HFFc6 (cell line): Measurements from ENCODE around the gene ARHGAP11B.
"Not testable (repeated sequence)": the region's sequence is repeated elsewhere in the genome, so short reads cannot be mapped to it uniquely, and the experiment has no call there.

Experiments
- DNase-seq: peaks from one replicate; pipeline ENCODE4 v3.0.0-alpha.2; 2018
- H3K27ac Mint-ChIP-seq: 2 replicates; pipeline ENCODE4 v1.8.0; 2020; ENCODE audit warnings: mild to moderate bottlenecking, mixed read lengths
- H3K27me3 Mint-ChIP-seq: 2 replicates; pipeline ENCODE4 v1.8.0; 2021; ENCODE audit warnings: mild to moderate bottlenecking, moderate library complexity, mixed read lengths; ENCODE audit not compliant: insufficient read depth
- H3K36me3 Mint-ChIP-seq: 2 replicates; pipeline ENCODE4 v1.8.0; 2021; ENCODE audit warnings: low read depth, mixed read lengths
- H3K4me1 Mint-ChIP-seq: 2 replicates; pipeline ENCODE4 v1.8.0; 2020; ENCODE audit warnings: low read depth, mixed read lengths
- H3K4me3 Mint-ChIP-seq: 2 replicates; pipeline ENCODE4 v1.8.0; 2020; ENCODE audit warnings: mild to moderate bottlenecking, moderate library complexity, mixed read lengths
- H3K9me3 Mint-ChIP-seq: 2 replicates; pipeline ENCODE4 v1.8.0; 2020; ENCODE audit warnings: mild to moderate bottlenecking, mixed read lengths
- CTCF ChIP-seq: fragments of 200-600 bp; sonication (generic); IDR thresholded peaks from 2 replicates; pipeline ENCODE4 v1.5.0; 2021; ENCODE audit warnings: antibody characterized with exemption, mild to moderate bottlenecking

The ARHGAP11B gene

GRCh38 chr15:30650012-30650929 lies 24.3 kb downstream of the ARHGAP11B start:
- H3K36me3 Mint-ChIP-seq = peaks cover 18% of the 10 kb centered on the region
- H3K4me1 Mint-ChIP-seq = peaks cover 28% of the 10 kb centered on the region
- TF ChIP-seq CTCF = no peak
- no peaks in the 10 kb centered on the region; the same call in 1 of the 2 replicates for H3K27me3 Mint-ChIP-seq
- H3K27ac Mint-ChIP-seq = peak overlapping the region; percentile 94
- H3K4me3 Mint-ChIP-seq = peak overlapping the region; percentile 41; the same call in 1 of the 2 replicates
- H3K9me3 Mint-ChIP-seq = no peaks in the 10 kb centered on the region
- DNase-seq = peak; percentile 58

DNA sequence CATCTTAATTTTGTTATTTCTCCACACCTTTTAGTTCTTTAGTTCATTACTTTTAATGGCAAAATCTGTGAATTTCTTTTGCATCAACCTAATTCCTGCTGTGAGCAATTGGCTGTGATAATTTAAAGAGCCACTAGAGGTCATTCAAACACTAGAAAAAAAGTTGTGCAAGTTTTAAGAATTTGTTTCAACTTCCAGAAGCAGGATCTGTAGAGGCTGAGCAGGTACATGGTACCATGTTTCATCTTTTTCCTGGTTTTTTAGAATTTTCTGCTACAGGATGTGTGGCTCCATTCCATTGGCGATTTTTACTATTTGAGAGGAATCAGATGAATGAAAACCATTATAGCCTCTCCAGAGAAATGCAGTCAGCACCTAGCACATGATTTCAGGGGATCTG lies 35.2 kb downstream of the ARHGAP11B start:
- H3K9me3 Mint-ChIP-seq = not testable (repeated sequence)

DNA sequence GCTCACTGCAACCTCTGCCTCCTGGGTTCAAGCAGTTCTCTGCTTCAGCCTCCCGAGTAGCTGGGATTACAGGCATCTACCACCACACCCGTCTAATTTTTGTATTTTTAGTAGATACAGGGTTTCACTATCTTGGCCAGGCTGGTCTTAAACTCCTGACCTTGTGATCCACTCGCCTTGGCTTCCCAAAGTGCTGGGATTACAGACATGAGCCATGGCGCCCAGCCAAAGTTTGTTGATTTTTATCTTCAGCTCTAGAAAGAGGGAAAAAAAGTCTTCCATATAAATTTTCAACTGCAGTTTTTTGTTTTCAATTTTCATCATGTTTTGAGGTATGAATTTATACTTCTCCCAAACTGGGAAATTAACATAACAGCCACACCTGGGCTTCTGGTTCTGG lies 43.7 kb downstream of the ARHGAP11B start:
- H3K9me3 Mint-ChIP-seq, DNase-seq, H3K4me3 Mint-ChIP-seq, H3K27me3 Mint-ChIP-seq: not testable (repeated sequence)
- H3K4me1 Mint-ChIP-seq = peaks cover 23% of the 10 kb centered on the region
- H3K36me3 Mint-ChIP-seq = peaks cover 36% of the 10 kb centered on the region
- H3K27ac Mint-ChIP-seq = peak overlapping the region; percentile 20

More for the DNA sequence above, 35.2 kb downstream of the ARHGAP11B start:
- H3K27me3 Mint-ChIP-seq, H3K4me3 Mint-ChIP-seq, H3K27ac Mint-ChIP-seq, H3K4me1 Mint-ChIP-seq: not testable (repeated sequence)
- TF ChIP-seq CTCF = peak; percentile 79
- peaks cover 11% of the 10 kb centered on the region for H3K36me3 Mint-ChIP-seq
- DNase-seq = peak; percentile 47

GRCh38 chr15:30670056-30670455 lies 44.1 kb downstream of the ARHGAP11B start:
- no peak for TF ChIP-seq CTCF
- Mint-ChIP-seq H3K36me3 (peaks cover 36% of the 10 kb centered on the region), H3K4me1 (peaks cover 23% of the 10 kb centered on the region), H3K27me3 (peaks cover 1% of the 10 kb centered on the region; the same call in 1 of the 2 replicates), H3K27ac (peak overlapping the region; percentile 20), H3K4me3 (no peak overlapping the region), H3K9me3 (no peaks in the 10 kb centered on the region)
- DNase-seq = no peak

GRCh38 chr15:30671309-30671708 lies 45.4 kb downstream of the ARHGAP11B start:
- no peak for TF ChIP-seq CTCF
- no peak overlapping the region for H3K4me3 Mint-ChIP-seq

DNA sequence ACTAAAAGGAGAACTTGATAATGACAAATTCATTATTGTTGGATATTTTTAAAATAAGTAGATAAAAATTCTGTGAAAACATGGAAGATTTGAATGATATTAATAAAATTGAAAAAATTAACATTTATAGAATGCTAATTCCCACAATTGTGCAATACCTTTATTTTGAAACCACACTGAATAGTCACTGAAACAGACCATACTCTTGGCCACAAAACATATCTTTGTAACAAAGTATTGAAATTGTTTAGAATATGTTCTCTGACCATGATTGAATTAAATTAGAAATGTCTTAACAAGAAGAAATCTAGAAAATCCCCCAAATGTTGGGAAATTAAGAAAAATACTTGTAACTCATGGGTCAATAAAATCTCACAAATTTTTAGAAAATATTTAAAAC lies 49.2 kb downstream of the ARHGAP11B start:
- Mint-ChIP-seq H3K9me3 (no peaks in the 10 kb centered on the region), H3K27ac (no peak overlapping the region), H3K4me3 (no peak overlapping the region), H3K36me3 (peaks cover 31% of the 10 kb centered on the region), H3K27me3 (peaks cover 1% of the 10 kb centered on the region; the same call in 1 of the 2 replicates), H3K4me1 (peaks cover 16% of the 10 kb centered on the region)
- no peak for DNase-seq
- TF ChIP-seq CTCF = no peak

More at GRCh38 chr15:30671309-30671708, 45.4 kb downstream of the ARHGAP11B start:
- Mint-ChIP-seq H3K27ac (no peak overlapping the region), H3K27me3 (peaks cover 1% of the 10 kb centered on the region), H3K36me3 (peaks cover 30% of the 10 kb centered on the region), H3K4me1 (peaks cover 28% of the 10 kb centered on the region), H3K9me3 (no peaks in the 10 kb centered on the region)
- no peak for DNase-seq

DNA sequence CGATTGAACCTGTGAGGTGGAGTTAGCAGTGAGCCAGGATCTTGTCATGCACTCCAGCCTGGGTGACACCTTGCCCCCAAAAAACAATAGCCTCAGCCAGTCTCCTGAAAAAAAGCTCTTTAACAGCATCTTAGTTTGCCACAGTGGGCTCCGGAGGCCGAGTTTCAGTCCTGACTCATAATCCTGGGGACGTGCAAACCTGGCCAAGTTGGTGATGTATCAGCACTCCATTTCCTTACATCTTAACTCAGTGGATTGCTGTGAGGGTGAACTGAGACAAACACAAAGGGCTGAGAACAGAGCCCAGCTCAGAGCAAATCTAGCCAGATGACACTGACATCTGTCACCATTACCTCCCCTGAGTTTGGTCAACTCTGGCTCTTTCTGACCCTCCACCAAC lies 50.0 kb downstream of the ARHGAP11B start:
- H3K36me3 Mint-ChIP-seq = peaks cover 27% of the 10 kb centered on the region
- not testable (repeated sequence) for H3K27me3 Mint-ChIP-seq, DNase-seq, H3K9me3 Mint-ChIP-seq, H3K4me3 Mint-ChIP-seq, H3K4me1 Mint-ChIP-seq
- peak overlapping the region; percentile 42; the same call in 1 of the 2 replicates for H3K27ac Mint-ChIP-seq

DNA sequence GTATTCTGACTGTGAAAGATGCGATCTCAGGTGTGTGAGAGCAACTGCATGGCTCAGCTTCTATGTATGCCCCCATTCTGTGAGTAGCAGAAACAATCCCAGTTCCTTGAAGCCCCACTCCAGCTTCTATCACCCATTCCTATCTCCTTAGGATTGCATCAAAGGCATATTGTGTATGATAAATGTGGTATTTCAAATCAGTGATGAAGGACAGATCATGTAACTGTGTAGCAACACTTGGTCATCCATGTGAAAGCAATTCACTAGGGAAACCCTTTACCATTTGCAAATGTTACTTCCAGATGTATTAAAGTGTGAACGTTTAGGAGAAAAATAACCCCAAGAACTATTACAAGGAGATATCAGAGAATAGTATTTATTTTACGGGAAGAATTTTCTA lies 55.1 kb downstream of the ARHGAP11B start:
- H3K4me3 Mint-ChIP-seq, H3K9me3 Mint-ChIP-seq, H3K4me1 Mint-ChIP-seq, H3K27ac Mint-ChIP-seq, DNase-seq, H3K27me3 Mint-ChIP-seq: not testable (repeated sequence)
- H3K36me3 Mint-ChIP-seq = peaks cover 16% of the 10 kb centered on the region
